Adipose tissue (tissue), 3 donors: Measurements from ENCODE around the gene SEC23IP. TPM values are rescaled to one million over a fixed set of nuclear protein-coding genes. Genes with fewer than 3 reads are reported as not detected.

Experiments
- H3K27ac ChIP-seq: one replicate; pipeline ENCODE4 v1.5.1; 2013; ENCODE audit warnings: low read depth, low read length
- WGBS, 3 donors: extraction: QIAGEN DNeasy Blood & Tissue Kit; methylation state at CpG; one replicate each; pipeline ENCODE4 v1.1.7; 2013; 5-methylcytosine and 5-hydroxymethylcytosine counted together
- polyA plus RNA-seq, 3 donors: library from polyadenylated mRNA; stranded (reverse); fragments of 200-250 nt; gene quantifications; one replicate each; pipeline ENCODE4 v1.2.3, GENCODE V29; 2013
- donor health status: healthy with polysubstance abuse.
- donor health status: Bipolar disorder and iron deficiency.
- donor health status: healthy.

The SEC23IP gene
- polyA plus RNA-seq, 3 donors, result 5.1 to 15.5 (median 10.1) TPM

GRCh38 chr10:119919271-119919670 is 26.7 kb downstream of the SEC23IP start:
- no peak overlapping the region for H3K27ac ChIP-seq
- 87 to 94% (median 92%) methylated on average over 3 of the region's 3 CpGs for WGBS, 3 donors

GRCh38 chr10:119919826-119920225 is 27.3 kb downstream of the SEC23IP start:
- H3K27ac ChIP-seq, result no peak overlapping the region
- 56 to 90% (median 71%) methylated on average over 1 of the region's 1 CpG for WGBS, 3 donors

DNA sequence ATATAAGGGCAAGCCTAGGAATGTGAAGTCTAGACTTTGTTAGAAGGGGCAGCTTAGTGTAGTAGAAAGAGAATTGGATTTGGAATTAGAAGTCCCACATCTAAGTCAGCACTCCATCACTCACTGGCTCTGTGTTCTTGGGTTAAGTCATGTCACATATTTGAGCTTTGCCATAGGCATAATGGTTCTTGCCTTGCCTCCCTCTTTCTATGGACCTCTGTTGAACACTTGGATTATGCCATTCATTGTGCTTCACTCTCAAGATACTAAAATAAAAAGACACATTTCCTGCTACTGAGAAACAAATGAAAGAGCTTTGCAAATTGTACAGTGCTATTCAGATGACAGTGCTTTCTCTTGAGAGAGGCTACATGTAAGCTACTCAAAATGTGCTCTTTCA is 35.9 kb downstream of the SEC23IP start:
- no peak overlapping the region for H3K27ac ChIP-seq

GRCh38 chr10:119931871-119932270 is 39.3 kb downstream of the SEC23IP start:
- 73 to 78% (median 77%) methylated on average over 4 of the region's 4 CpGs for WGBS, 3 donors
- no peak overlapping the region for H3K27ac ChIP-seq

GRCh38 chr10:119932631-119933030 is 40.1 kb downstream of the SEC23IP start:
- 76 to 98% (median 93%) methylated on average over 4 of the region's 4 CpGs for WGBS, 3 donors
- H3K27ac ChIP-seq, result no peak overlapping the region

GRCh38 chr10:119933179-119933578 is 40.6 kb downstream of the SEC23IP start:
- H3K27ac ChIP-seq, result no peak overlapping the region
- WGBS, 3 donors, result 58 to 67% (median 65%) methylated on average over 3 of the region's 3 CpGs

GRCh38 chr10:119940487-119940886 is 48.0 kb downstream of the SEC23IP start:
- H3K27ac ChIP-seq, result no peak overlapping the region
- WGBS, 3 donors, result 80 to 88% (median 84%) methylated on average over 3 of the region's 3 CpGs

GRCh38 chr10:119942973-119943372 is 50.4 kb downstream of the SEC23IP start:
- H3K27ac ChIP-seq, result no peak overlapping the region

GRCh38 chr10:119945805-119946204 is 53.3 kb downstream of the SEC23IP start:
- 70 to 88% (median 79%) methylated on average over 3 of the region's 3 CpGs for WGBS, 3 donors
- no peak overlapping the region for H3K27ac ChIP-seq

More at GRCh38 chr10:119942973-119943372, 50.4 kb downstream of the SEC23IP start:
- WGBS, 3 donors, result 93 to 99% (median 95%) methylated on average over 2 of the region's 2 CpGs

GRCh38 chr10:119947300-119947699 is 54.8 kb downstream of the SEC23IP start:
- 48 to 63% (median 53%) methylated on average over 6 of the region's 6 CpGs for WGBS, 3 donors
- H3K27ac ChIP-seq, result no peak overlapping the region

- 70 to 85% (median 85%) methylated on average over 4 of the region's 4 CpGs for WGBS, 3 donors
- no peak overlapping the region for H3K27ac ChIP-seq
Measured at GRCh38 chr10:119957451-119957850, 64.9 kb downstream of the SEC23IP start.

- H3K27ac ChIP-seq, result no peak overlapping the region
Measured at GRCh38 chr10:119962837-119963236, 70.3 kb downstream of the SEC23IP start.

- 69 to 84% (median 79%) methylated on average over 1 of the region's 1 CpG for WGBS, 3 donors
- H3K27ac ChIP-seq, result no peak overlapping the region
Measured at GRCh38 chr10:119967066-119967465, 74.5 kb downstream of the SEC23IP start.

GRCh38 chr10:119969609-119970008 is 77.1 kb downstream of the SEC23IP start:
- 38 to 46% (median 43%) methylated on average over 1 of the region's 1 CpG for WGBS, 3 donors
- no peak overlapping the region for H3K27ac ChIP-seq

GRCh38 chr10:119970107-119970506 is 77.6 kb downstream of the SEC23IP start:
- no peak overlapping the region for H3K27ac ChIP-seq
- WGBS, 3 donors, result 85 to 89% (median 87%) methylated on average over 1 of the region's 1 CpG

DNA sequence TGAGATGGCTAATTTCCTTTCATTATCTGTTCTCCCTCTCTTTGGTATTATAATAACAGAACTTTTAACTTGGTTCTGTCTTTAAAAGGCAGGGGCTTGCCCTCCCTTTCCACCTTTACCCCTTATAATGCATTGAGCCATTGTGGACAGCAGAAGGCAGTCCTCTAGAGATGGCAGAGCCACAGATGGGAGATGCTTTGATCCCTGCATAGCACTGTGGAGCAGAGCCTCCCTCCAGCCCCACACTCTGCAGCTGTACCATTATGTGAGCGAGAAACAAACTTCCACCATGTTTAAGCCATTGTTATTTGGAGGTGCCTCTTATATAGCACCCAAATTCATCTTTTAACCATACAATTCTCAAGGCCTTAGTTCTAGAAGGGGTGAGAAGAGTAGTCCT is 78.4 kb downstream of the SEC23IP start:
- no peak overlapping the region for H3K27ac ChIP-seq
- WGBS, 3 donors, result 90 to 100% (median 96%) methylated on average over 1 of the region's 1 CpG

DNA sequence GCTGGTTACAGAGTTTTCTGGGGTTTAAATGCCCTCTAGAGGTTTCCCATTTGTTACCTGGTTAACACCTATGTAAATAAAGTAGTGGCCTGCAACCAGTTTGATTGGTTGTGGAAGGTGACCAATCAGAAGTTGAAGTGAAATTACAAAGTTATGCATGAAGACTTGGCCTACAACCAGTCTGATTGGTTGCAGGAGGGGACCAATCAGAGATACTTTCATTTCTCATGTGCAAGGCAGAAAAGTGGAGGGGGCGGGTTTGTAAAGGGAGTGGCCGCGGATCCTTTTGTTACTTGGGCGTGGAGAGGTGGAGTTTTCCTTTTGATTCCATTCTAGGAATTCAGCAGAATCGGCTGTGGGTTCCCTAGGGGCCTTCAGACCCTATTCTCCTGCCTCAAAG is 80.8 kb downstream of the SEC23IP start:
- no peak overlapping the region for H3K27ac ChIP-seq
- WGBS, 3 donors, result 65 to 82% (median 74%) methylated on average over 5 of the region's 5 CpGs

GRCh38 chr10:119976421-119976820 is 83.9 kb downstream of the SEC23IP start:
- H3K27ac ChIP-seq, result no peak overlapping the region
- 56 to 82% (median 57%) methylated on average over 3 of the region's 3 CpGs for WGBS, 3 donors

- 40 to 61% (median 45%) methylated on average over 5 of the region's 5 CpGs for WGBS, 3 donors
- no peak overlapping the region for H3K27ac ChIP-seq
Measured at GRCh38 chr10:119980956-119981750, 88.6 kb downstream of the SEC23IP start.

- no peak overlapping the region for H3K27ac ChIP-seq
- 29 to 50% (median 35%) methylated on average over 1 of the region's 1 CpG for WGBS, 3 donors
Measured at GRCh38 chr10:119981826-119982225, 89.3 kb downstream of the SEC23IP start.
